H9 (cell line): ENCODE results near the gene THEM5. TPM values are rescaled to one million over a fixed set of nuclear protein-coding genes. Genes with fewer than 3 reads are reported as not detected.

Experiments used
- DNase-seq: peaks from one replicate; pipeline ENCODE4 v3.0.0-alpha.2; 2017
- H2AFZ ChIP-seq: one replicate; pipeline ENCODE4 v1.6.1; 2013; ENCODE audit warnings: mild to moderate bottlenecking, low read length, control low read depth, moderate library complexity
- H2AK5ac ChIP-seq: 2 replicates; pipeline ENCODE4 v1.6.1; 2013; ENCODE audit warnings: low read length, control low read depth, mixed read lengths; ENCODE audit not compliant: insufficient read length
- H2BK120ac ChIP-seq: one replicate; pipeline ENCODE4 v1.6.1; 2013; ENCODE audit warnings: low read depth, mild to moderate bottlenecking, low read length, control low read depth, inconsistent platforms; ENCODE audit not compliant: poor library complexity, severe bottlenecking
- H2BK12ac ChIP-seq: 2 replicates; pipeline ENCODE4 v1.6.1; 2013; ENCODE audit warnings: low read length, control low read depth, mixed read lengths, low read depth; ENCODE audit not compliant: insufficient read length
- H2BK15ac ChIP-seq: 2 replicates; pipeline ENCODE4 v1.6.1; 2013; ENCODE audit warnings: low read depth, low read length, control low read depth
- H2BK20ac ChIP-seq: one replicate; pipeline ENCODE4 v1.6.1; 2013; ENCODE audit warnings: low read depth, mild to moderate bottlenecking, low read length, control low read depth, inconsistent platforms; ENCODE audit not compliant: poor library complexity, severe bottlenecking
- H2BK5ac ChIP-seq: 2 replicates; pipeline ENCODE4 v1.6.1; 2013; ENCODE audit warnings: low read length, control low read depth, mixed read lengths; ENCODE audit not compliant: insufficient read length
- H3K14ac ChIP-seq: 2 replicates; pipeline ENCODE4 v1.6.1; 2013; ENCODE audit warnings: low read length, control low read depth; ENCODE audit not compliant: insufficient read depth
- H3K18ac ChIP-seq: 2 replicates; pipeline ENCODE4 v1.6.1; 2013; ENCODE audit warnings: low read depth, mild to moderate bottlenecking, mixed read lengths, low read length, control low read depth; ENCODE audit not compliant: insufficient read length
- H3K23ac ChIP-seq: 2 replicates; pipeline ENCODE4 v1.6.1; 2013; ENCODE audit warnings: low read length, control low read depth, mixed read lengths, low read depth; ENCODE audit not compliant: insufficient read length
- H3K23me2 ChIP-seq: 2 replicates; pipeline ENCODE4 v1.6.1; 2013; ENCODE audit warnings: low read depth, mild to moderate bottlenecking, mixed read lengths, low read length, control low read depth; ENCODE audit not compliant: insufficient read length, poor library complexity, severe bottlenecking
- H3K27ac ChIP-seq: 2 replicates; pipeline ENCODE4 v1.5.1; 2013; ENCODE audit warnings: low read length, control low read depth, mixed read lengths, low read depth; ENCODE audit not compliant: insufficient read length
- H3K27me3 ChIP-seq: 2 replicates; pipeline ENCODE4 v1.6.1; 2013; ENCODE audit warnings: low read length, control low read depth, inconsistent platforms; ENCODE audit not compliant: insufficient read depth
- H3K4ac ChIP-seq: 2 replicates; pipeline ENCODE4 v1.6.1; 2013; ENCODE audit warnings: low read depth, mild to moderate bottlenecking, control low read depth, inconsistent platforms, low read length, moderate library complexity
- H3K4me1 ChIP-seq: 2 replicates; pipeline ENCODE4 v1.6.1; 2013; ENCODE audit warnings: low read length, control low read depth, inconsistent platforms; ENCODE audit not compliant: insufficient read depth
- H3K4me2 ChIP-seq: 2 replicates; pipeline ENCODE4 v1.6.1; 2013; ENCODE audit warnings: low read length, control low read depth, mixed read lengths; ENCODE audit not compliant: insufficient read length, insufficient read depth
- H3K56ac ChIP-seq: 2 replicates; pipeline ENCODE4 v1.6.1; 2013; ENCODE audit warnings: low read depth, mild to moderate bottlenecking, mixed read lengths, low read length, control low read depth; ENCODE audit not compliant: insufficient read length
- H3K79me1 ChIP-seq: 2 replicates; pipeline ENCODE4 v1.6.1; 2013; ENCODE audit warnings: low read depth, mild to moderate bottlenecking, moderate library complexity, low read length, control low read depth, inconsistent platforms; ENCODE audit not compliant: insufficient read depth, poor library complexity, severe bottlenecking
- H3K79me2 ChIP-seq: 2 replicates; pipeline ENCODE4 v1.6.1; 2013; ENCODE audit warnings: low read length, control low read depth, inconsistent platforms; ENCODE audit not compliant: insufficient read depth
- H3K9ac ChIP-seq: 2 replicates; pipeline ENCODE4 v1.6.1; 2013; ENCODE audit warnings: low read length, control low read depth, mixed read lengths; ENCODE audit not compliant: insufficient read length; ENCODE audit errors: extremely low read depth
- H3K9me3 ChIP-seq: one replicate; pipeline ENCODE4 v1.6.1; 2013; ENCODE audit warnings: low read depth, low read length, inconsistent platforms; ENCODE audit not compliant: control insufficient read depth
- H3T11ph ChIP-seq: one replicate; pipeline ENCODE4 v1.6.1; 2013; ENCODE audit warnings: mild to moderate bottlenecking, low read length, control low read depth, inconsistent platforms
- H4K20me1 ChIP-seq: one replicate; pipeline ENCODE4 v1.6.1; 2013; ENCODE audit not compliant: control insufficient read depth, insufficient read length, insufficient read depth
- H4K5ac ChIP-seq: 2 replicates; pipeline ENCODE4 v1.6.1; 2013; ENCODE audit warnings: low read depth, mild to moderate bottlenecking, mixed read lengths, low read length, control low read depth; ENCODE audit not compliant: insufficient read length
- H4K8ac ChIP-seq: replicated peaks from 2 replicates; pipeline ENCODE4 v1.6.1; 2013; ENCODE audit warnings: low read length, control low read depth, mixed read lengths, low read depth; ENCODE audit not compliant: insufficient read length
- H4K91ac ChIP-seq: 2 replicates; pipeline ENCODE4 v1.6.1; 2013; ENCODE audit warnings: low read depth, mild to moderate bottlenecking, moderate library complexity, mixed read lengths, low read length, control low read depth; ENCODE audit not compliant: insufficient read length
- H3K27ac Mint-ChIP-seq, 3 experiments: 2 replicates in 2 of 3; 3 replicates in 1 of 3; pipeline ENCODE4 v1.8.0; 2020 to 2021; ENCODE audit warnings: mixed read lengths in 3 of 3, mild to moderate bottlenecking in 1 of 3, moderate library complexity in 1 of 3
- H3K27me3 Mint-ChIP-seq: 2 replicates; pipeline ENCODE4 v1.8.0; 2021; ENCODE audit warnings: low read depth, mild to moderate bottlenecking, moderate library complexity, mixed read lengths
- H3K36me3 Mint-ChIP-seq, 3 experiments: 2 replicates in 2 of 3; 3 replicates in 1 of 3; pipeline ENCODE4 v1.8.0; 2020 to 2021; ENCODE audit warnings: low read depth in 3 of 3, mixed read lengths in 3 of 3; ENCODE audit not compliant: insufficient read depth in 1 of 3
- H3K4me1 Mint-ChIP-seq, 2 experiments: 2 replicates each; pipeline ENCODE4 v1.8.0; 2020; ENCODE audit warnings: mixed read lengths in 2 of 2
- H3K4me3 Mint-ChIP-seq, 2 experiments: 2 replicates in 1 of 2; 3 replicates in 1 of 2; pipeline ENCODE4 v1.8.0; 2020 to 2021; ENCODE audit warnings: mild to moderate bottlenecking in 2 of 2, mixed read lengths in 2 of 2, moderate library complexity in 1 of 2
- H3K9me3 Mint-ChIP-seq, 2 experiments: 2 replicates in 1 of 2; 3 replicates in 1 of 2; pipeline ENCODE4 v1.8.0; 2020; ENCODE audit warnings: mild to moderate bottlenecking in 2 of 2, mixed read lengths in 2 of 2, moderate library complexity in 1 of 2
- WGBS: extraction: QIAGEN DNeasy Blood & Tissue Kit; methylation state at CpG from one replicate; pipeline ENCODE4 v1.1.7; 2013; ENCODE audit warnings: missing lambda C conversion rate, low lambda C conversion rate, mixed read lengths; ENCODE audit not compliant: insufficient read length; ENCODE audit errors: extremely low coverage; 5-methylcytosine and 5-hydroxymethylcytosine counted together
- total RNA-seq: library from RNA; stranded (reverse); gene quantifications from 2 replicates; pipeline ENCODE4 v1.2.1, GENCODE V29; 2021
- TF ChIP-seq, protein P1 (sequence below): fragments of 200-600 bp; sonication (generic); conservative IDR thresholded peaks from 3 replicates; pipeline ENCODE4 v1.8.0; 2021; ENCODE audit warnings: antibody characterized with exemption, mild to moderate bottlenecking

The THEM5 gene
- total RNA-seq, 1 experiment from 2014 or later, result not detected

DNA sequence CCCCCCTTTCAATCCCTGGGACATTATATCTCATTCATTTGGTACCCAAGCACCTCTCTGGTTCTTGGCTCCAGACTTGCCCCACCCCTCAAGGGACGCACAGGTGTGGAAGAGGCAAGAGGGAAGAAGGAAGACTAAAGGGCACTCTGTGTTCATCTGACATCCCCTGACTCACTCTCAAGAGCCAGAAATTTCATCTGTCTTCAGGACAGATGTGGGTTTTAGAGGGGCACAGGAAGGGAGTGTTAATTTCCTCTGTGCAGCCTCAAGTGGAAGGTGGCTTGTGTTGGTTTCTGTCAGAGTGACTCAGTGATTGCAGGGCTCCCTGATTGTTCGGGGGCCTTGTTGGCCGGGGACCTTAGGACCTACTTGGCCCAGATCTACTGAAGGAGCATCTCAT is 16.3 kb downstream of the THEM5 start:
- Histone ChIP-seq H3K27me3 (peaks cover 9% of the 10 kb centered on the region; the same call in 1 of the 2 replicates), H3T11ph (no peak overlapping the region), H3K23me2 (peaks cover 30% of the 10 kb centered on the region), H3K9ac (no peak overlapping the region), H3K56ac (no peak overlapping the region), H2BK12ac (no peak overlapping the region), H4K91ac (no peak overlapping the region), H2BK120ac (no peak overlapping the region), H2AFZ (no peak overlapping the region), H3K27ac (no peak overlapping the region), H3K79me2 (no peaks in the 10 kb centered on the region), H2BK20ac (no peak overlapping the region), H3K79me1 (no peaks in the 10 kb centered on the region), H3K4ac (no peak overlapping the region), H2BK15ac (no peak overlapping the region), H3K23ac (no peak overlapping the region), H4K20me1 (no peaks in the 10 kb centered on the region), H2AK5ac (no peak overlapping the region), H3K4me2 (no peak overlapping the region), H3K18ac (no peak overlapping the region), H3K4me1 (peaks cover 2% of the 10 kb centered on the region; the same call in 1 of the 2 replicates), H4K8ac (no peak overlapping the region), H3K9me3 (no peaks in the 10 kb centered on the region), H3K14ac (no peak overlapping the region), H2BK5ac (no peak overlapping the region), H4K5ac (no peak overlapping the region)
- H3K27ac Mint-ChIP-seq, result no peak overlapping the region
- TF ChIP-seq, protein P1, sequence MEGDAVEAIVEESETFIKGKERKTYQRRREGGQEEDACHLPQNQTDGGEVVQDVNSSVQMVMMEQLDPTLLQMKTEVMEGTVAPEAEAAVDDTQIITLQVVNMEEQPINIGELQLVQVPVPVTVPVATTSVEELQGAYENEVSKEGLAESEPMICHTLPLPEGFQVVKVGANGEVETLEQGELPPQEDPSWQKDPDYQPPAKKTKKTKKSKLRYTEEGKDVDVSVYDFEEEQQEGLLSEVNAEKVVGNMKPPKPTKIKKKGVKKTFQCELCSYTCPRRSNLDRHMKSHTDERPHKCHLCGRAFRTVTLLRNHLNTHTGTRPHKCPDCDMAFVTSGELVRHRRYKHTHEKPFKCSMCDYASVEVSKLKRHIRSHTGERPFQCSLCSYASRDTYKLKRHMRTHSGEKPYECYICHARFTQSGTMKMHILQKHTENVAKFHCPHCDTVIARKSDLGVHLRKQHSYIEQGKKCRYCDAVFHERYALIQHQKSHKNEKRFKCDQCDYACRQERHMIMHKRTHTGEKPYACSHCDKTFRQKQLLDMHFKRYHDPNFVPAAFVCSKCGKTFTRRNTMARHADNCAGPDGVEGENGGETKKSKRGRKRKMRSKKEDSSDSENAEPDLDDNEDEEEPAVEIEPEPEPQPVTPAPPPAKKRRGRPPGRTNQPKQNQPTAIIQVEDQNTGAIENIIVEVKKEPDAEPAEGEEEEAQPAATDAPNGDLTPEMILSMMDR, result no peak
- H3K9me3 Mint-ChIP-seq, result no peaks in the 10 kb centered on the region; a peak in 1 of 5 replicates
- H3K4me1 Mint-ChIP-seq, result peaks cover 24 to 30% of the 10 kb centered on the region in 2 experiments
- peaks cover 39% of the 10 kb centered on the region for H3K27me3 Mint-ChIP-seq
- H3K4me3 Mint-ChIP-seq, result peak overlapping the region; percentile 56 to 78
- no peak for DNase-seq
- peaks cover 0 to 2% (median 0%) of the 10 kb centered on the region in 3 experiments; a peak in 2 of 7 replicates for H3K36me3 Mint-ChIP-seq
- WGBS, result no CpG with 5 or more reads among the region's 3 CpGs
